CD4-positive, alpha-beta T cell treated with Interleukin-6 at 100 ng/mL for 8 hours (primary cell): ENCODE results near the gene OR52I1.

Source experiments
- DNase-seq: peaks from one replicate; pipeline ENCODE4 v3.0.0-alpha.2; 2020; ENCODE audit warnings: mixed read lengths, low spot score

Gene OR52I1

DNA sequence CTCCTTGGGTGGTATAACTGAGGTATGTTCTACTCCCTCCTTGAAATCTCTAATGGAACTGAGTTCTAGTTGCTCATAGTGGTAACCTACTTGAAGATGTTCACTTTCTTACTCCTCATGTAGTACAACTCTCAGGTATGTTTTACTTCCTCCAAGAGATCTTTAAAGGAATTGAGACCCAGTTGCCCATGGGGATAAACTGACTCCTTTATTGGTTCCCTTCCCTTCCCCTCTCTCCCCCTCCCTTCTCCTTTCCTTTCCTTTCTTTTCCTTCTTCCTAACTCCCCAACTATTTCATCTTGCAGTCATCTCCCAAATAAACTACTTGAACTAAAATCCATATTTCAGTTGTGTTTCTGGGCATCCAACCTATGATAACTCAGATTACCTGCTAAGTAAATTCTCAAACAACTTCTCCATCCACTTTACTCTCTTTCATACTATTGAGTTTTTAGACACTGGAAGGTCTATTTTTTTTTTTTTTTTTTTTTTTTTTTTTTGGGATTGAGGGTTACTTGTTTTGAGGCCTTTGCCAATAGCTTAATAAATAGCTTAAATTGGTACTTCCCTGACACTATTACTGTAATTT is 22.1 kb downstream of the OR52I1 start:
- no peak for DNase-seq

DNA sequence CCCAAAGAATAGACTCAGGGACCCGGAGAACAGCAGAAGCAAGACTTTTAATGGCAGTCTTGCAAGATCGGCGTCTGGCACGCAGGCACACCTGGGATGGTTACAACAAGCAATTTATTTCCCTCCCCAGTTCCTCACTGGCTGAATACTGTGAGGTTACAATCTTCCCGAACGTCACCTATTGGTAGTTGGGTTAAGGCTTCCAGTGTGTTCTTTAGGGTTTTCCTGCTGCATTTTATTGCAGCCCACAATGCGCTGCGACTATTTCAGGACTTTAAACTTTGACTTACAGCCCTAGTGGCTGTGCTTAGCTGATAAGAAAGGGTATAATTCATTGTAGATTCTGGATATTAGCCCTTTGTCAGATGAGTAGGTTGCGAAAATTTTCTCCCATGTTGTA is 25.7 kb downstream of the OR52I1 start:
- no peak for DNase-seq

DNA sequence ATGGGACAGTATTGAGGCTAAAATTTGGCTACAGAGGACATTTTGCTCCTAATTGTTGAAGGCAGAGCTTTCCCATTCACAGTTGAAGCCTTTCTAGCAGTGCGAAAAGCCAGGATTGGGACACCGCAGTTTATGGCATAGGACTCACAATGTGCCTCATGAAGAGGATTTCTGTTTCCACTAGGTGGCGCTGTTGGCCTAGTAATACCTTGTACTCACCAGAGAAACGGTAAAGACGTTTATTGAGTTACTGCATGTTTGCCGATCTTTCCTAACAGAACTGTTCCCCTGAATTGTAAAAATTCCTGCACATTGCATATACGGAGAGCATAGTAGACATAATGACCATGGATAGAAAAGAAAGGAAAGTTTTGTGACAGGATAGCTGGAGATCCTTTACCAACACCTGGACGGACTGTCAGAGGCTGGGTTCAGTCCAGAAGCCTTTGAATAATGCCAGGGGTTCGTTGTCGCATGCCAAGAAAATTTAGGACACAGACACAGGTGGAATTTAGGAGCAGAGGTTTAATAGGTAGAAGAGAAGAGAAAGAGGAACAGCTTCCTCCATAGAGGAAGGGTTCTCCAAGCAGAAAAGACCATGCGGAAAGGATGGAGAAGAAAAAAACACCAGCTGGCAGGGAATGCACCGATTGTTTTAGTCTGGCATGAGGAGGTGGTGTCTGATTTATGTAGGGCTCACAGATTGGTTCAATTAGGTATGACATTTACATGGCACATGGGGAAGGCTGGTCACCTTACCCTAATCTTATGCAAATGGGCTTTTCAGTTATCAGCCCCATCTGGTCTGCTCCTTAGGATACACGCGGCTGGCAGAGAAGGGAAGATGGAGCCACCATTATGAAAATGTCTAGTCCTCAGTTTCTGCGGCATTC is 32.6 kb downstream of the OR52I1 start:
- DNase-seq: no peak

DNA sequence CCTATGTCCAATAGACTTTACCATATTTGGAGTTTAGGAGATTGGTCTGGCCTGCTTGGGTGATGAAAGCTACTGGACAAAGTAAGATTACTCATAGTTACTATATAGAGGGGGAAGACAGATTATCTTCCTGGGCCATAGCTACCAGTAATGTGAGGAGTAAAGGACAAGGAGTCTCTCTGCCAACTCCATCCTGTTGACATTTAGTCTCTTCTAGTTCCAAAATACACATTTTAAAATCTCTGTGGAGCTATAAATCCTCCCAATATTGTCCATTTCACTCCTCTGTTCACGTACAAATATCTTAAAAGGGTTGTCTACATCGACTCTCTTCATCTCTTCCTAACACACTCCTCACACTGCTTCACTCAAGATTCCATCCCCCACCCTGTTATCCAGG is 42.3 kb downstream of the OR52I1 start:
- DNase-seq: no peak

DNA sequence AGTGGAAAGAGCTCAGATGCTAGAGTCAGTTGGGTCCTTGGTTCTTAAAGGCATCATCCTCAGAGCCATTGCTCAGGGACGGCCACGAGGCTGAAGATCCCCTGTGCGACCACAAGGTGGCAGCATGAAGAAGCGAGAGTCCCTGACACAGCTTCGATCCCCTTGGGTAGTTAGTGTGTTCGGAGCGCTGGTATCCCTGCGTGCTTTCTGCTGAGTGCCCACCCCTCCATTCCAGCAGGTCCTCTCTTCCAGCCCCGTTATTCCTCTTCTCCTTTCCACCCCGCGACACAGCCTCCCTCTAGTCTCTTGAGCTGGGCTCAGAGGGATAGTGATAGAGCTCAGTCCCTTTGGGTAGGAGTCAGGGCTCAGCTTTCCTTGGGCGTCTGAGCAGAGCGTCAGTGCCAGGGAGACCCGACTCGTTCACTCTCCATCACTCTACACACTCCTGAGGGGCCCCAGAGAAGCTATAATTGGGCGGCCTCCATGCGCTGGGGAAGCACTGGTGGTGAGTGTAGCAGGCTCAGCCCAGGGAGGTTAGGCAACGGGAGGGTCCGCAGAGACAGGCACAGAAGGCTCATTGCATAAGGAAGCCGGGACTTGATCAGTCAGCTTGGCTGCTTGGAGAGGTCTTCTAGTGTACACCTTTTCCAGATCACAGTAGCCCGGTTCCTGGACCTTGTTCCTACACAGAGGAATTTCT is 43.3 kb downstream of the OR52I1 start, which contains the start of gene OR51D1:
Gene OR51D1 (plus strand): TSS at position 516 of the 700 bp plus-strand sequence. CDS start 2,314 bp downstream, outside the sequence.
- DNase-seq: peak; percentile 62

DNA sequence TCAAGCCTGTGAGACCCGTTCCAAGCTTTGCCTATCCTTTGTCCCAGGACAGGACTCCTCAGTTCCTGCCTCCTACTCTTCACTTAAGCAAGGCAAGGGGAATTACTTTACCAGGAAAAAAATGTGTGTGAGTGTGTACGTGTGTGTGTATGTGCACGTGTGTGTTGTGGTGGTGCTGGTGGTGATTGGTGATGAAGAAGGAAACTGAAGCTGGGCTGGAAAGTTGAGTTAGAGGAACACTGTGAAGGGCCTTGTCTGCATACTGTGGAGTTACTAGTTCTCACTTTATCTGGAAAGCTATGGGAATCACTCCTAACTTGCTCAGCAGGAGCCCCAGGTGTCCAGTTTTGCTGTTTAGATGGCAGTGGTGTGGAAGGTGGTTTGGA is 43.8 kb downstream of the OR52I1 start:
- no peak for DNase-seq

DNA sequence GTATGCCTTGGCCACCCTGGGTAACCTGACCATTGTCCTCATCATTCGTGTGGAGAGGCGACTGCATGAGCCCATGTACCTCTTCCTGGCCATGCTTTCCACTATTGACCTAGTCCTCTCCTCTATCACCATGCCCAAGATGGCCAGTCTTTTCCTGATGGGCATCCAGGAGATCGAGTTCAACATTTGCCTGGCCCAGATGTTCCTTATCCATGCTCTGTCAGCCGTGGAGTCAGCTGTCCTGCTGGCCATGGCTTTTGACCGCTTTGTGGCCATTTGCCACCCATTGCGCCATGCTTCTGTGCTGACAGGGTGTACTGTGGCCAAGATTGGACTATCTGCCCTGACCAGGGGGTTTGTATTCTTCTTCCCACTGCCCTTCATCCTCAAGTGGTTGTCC is 46.1 kb downstream of the OR52I1 start:
- no peak for DNase-seq

DNA sequence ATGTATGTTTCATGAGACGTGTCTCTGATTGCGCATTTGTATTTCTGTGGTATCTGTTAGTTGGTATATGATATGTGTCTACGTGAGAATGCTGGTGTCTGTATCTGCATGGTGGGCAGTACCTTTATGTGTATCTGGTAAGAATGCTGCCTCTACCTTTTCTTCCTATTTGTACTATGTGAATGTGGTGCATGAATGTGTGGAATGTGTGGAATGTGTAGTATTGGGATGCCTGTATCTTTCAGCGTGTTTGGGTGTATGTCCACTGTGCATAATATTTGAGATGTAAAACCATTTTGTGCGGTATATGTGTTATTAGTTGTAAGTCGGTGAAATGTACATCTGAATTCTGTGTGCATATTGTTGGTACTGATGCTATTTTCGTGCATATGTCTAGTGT is 47.7 kb downstream of the OR52I1 start:
- no peak for DNase-seq

DNA sequence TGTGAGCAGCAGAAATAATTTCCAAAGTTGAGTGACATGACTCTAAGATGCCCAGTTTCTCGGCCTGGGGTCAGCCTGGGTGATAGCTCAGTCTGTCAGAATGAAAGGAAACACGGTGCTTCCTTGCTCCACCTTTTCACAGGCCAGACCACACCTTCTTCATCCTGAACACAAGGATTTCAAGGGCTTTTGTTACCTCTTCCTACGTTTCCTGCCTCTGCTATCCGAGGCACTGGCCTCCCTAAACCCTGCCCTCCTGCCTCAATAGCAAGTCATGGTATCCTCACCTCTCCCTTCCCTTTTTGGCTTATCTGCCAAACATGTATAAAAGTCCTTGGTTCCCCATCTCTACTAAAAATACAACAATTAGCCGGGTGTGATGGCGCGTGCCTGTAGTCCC is 48.2 kb downstream of the OR52I1 start:
- DNase-seq: no peak

DNA sequence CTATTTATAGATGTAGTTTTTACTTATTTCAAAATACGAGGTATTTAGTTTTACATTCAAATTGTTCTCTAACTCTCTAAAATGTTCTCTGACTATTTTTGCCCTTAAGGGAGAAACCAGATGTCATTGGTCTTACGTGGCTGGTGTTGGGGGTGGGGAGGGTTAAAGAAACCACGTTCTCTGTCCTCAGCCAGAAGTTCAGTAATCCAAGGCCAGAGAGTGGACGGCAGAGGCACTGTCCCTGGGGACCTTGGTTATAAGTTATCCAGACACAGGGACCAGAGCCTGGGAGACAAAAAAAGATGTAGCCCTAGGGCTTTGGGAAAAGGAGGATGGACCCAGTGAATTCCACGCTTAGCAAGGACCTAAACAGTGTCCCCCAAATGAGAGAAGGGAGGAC is 49.2 kb downstream of the OR52I1 start:
- DNase-seq: no peak

DNA sequence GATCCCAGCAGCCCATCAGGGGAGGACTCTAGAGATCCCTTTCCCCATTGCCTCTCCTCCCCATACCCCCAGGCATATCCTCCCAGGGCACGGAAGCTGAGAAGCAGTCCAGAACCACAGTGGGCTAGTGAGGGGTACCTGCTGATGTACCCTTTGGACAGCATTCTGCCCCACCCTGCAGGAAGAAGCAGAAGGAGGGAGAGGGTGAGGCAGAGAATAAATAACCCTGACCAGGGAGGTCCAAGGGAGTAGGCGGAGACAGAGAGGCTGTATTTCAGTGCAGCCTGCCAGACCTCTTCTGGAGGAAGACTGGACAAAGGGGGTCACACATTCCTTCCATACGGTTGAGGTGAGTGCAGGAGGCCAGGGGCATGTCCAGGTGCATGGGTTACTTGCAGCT is 49.8 kb downstream of the OR52I1 start, which contains the start of gene OR51E1:
Gene OR51E1 (plus strand): TSS at position 301 of the 400 bp plus-strand sequence. CDS start 8,545 bp downstream, outside the sequence.
- no peak for DNase-seq

DNA sequence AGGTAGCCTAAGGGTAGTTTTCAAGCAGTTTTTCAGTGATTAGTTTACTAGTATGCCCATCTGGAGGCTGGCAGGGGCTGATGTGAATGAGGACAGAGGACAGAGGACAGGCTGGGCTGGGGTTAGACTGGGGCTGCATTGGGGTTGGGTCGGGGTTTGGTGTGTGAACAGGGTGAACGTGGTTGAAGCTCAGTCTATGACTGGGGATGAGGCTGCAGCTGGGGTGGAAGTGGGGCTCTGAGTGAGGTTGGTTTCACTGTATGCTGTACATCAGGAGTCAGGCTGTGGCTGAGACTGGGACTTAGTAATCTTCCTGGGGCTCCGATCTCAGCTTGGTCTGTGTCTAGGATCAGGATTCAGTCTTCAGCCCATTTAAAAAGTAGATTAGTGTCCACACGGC is 50.4 kb downstream of the OR52I1 start:
- DNase-seq: no peak
